Neural crest cell (in vitro differentiated cells): Measurements from ENCODE around the gene KANK4. TPM values are rescaled to one million over a fixed set of nuclear protein-coding genes. Genes with fewer than 3 reads are reported as not detected.
"Not testable (repeated sequence)": the region's sequence is repeated elsewhere in the genome, so short reads cannot be mapped to it uniquely, and the experiment has no call there.

Source experiments
- DNase-seq: peaks from one replicate; pipeline ENCODE4 v3.0.0; 2021; ENCODE audit warnings: low read depth, mixed read lengths, low spot score
- H3K27ac Mint-ChIP-seq: one replicate; pipeline ENCODE4 v1.8.0; 2021; ENCODE audit warnings: mild to moderate bottlenecking, mixed read lengths; ENCODE audit not compliant: unreplicated experiment
- H3K27me3 Mint-ChIP-seq: 2 replicates; pipeline ENCODE4 v1.8.0; 2021; ENCODE audit warnings: low read depth, mild to moderate bottlenecking, mixed read lengths
- H3K36me3 Mint-ChIP-seq: 2 replicates; pipeline ENCODE4 v1.8.0; 2021; ENCODE audit warnings: low read depth, mild to moderate bottlenecking, mixed read lengths
- H3K4me1 Mint-ChIP-seq: 2 replicates; pipeline ENCODE4 v1.8.0; 2021; ENCODE audit warnings: mixed read lengths
- H3K4me3 Mint-ChIP-seq: one replicate; pipeline ENCODE4 v1.8.0; 2021; ENCODE audit warnings: mild to moderate bottlenecking, mixed read lengths
- H3K9me3 Mint-ChIP-seq: 2 replicates; pipeline ENCODE4 v1.8.0; 2021; ENCODE audit warnings: mixed read lengths
- total RNA-seq: library from RNA; stranded (reverse); gene quantifications from 2 replicates; pipeline ENCODE4 v1.2.1, GENCODE V29; 2021
- TF ChIP-seq, protein P1 (sequence below): fragments of 200-600 bp; sonication (generic); conservative IDR thresholded peaks from 2 replicates; pipeline ENCODE4 v1.5.0; 2021; ENCODE audit warnings: antibody characterized with exemption, mild to moderate bottlenecking

The KANK4 gene
- total RNA-seq, 1 donor from 2014 or later, result 5.4 TPM

DNA sequence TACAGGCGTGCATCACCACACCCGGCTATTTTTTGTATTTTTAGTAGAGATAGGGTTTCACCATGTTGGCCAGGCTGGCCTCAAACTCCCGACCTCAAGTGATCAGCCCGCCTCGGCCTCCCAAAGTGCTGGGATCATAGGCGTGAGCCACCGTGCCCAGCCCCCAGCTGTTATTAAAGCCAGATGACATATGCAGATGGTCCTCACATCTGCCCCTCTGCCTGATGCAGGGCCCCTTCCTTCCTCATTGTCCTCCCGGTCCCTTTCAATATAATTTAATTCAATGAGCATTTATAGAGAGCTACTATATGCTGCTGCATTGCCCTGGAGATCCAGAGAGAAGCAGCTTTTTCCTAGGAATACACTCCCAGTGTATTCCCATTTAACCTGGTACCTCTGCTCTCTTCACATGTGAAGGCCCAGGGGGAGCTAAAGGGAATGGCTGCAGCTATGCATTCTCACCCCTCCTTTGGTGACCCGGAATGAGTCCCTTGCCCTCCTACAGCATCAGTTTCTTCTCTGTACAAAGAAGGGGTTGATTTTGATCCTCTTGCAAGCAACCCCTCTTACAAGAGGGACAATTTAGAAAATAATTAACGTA, 69.0 kb downstream of the KANK4 start:
- H3K4me3 Mint-ChIP-seq, result no peak overlapping the region
- peaks cover 17% of the 10 kb centered on the region for H3K4me1 Mint-ChIP-seq
- no peaks in the 10 kb centered on the region for H3K9me3 Mint-ChIP-seq
- TF ChIP-seq, protein P1, sequence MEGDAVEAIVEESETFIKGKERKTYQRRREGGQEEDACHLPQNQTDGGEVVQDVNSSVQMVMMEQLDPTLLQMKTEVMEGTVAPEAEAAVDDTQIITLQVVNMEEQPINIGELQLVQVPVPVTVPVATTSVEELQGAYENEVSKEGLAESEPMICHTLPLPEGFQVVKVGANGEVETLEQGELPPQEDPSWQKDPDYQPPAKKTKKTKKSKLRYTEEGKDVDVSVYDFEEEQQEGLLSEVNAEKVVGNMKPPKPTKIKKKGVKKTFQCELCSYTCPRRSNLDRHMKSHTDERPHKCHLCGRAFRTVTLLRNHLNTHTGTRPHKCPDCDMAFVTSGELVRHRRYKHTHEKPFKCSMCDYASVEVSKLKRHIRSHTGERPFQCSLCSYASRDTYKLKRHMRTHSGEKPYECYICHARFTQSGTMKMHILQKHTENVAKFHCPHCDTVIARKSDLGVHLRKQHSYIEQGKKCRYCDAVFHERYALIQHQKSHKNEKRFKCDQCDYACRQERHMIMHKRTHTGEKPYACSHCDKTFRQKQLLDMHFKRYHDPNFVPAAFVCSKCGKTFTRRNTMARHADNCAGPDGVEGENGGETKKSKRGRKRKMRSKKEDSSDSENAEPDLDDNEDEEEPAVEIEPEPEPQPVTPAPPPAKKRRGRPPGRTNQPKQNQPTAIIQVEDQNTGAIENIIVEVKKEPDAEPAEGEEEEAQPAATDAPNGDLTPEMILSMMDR, result no peak
- no peak for DNase-seq
- no peaks in the 10 kb centered on the region for H3K36me3 Mint-ChIP-seq
- no peak overlapping the region for H3K27ac Mint-ChIP-seq
- no peaks in the 10 kb centered on the region for H3K27me3 Mint-ChIP-seq

DNA sequence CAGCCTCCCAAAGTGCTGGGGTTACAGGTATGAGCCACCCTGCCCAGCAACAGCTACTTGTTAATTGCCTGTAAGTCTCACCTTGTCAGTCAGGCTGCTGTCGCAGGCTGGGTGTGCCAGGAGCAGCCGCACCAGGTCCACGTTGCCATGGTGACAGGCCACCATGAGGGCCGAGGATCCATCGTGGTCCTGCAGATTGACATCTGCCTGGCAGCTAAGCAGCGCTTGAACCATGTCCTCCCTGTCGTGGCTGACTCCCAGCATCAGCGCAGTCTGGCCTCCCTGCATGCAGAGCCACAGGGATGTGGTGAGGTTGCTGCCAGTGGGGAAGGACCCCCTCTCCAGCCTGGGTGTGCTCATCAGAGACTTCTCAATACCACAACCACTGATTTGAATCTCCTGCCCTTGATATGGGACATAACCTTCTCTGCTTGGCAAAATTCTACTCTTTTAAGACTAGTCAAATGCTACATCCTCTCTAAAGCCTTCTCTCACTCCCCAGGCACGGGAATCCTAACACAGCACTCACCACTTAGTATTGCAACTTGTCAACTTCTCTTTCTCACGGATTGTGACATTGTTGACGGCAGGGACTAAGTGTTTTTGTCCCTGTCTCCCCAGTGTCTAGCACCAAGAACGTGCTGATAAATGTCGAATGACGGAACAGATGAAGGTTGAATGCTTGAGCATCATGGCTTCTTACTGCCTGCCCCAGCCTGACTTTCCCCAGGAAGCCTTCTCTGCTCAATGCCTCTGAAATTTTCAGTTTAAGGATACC, 71.7 kb downstream of the KANK4 start:
- Mint-ChIP-seq H3K9me3 (peaks cover 4% of the 10 kb centered on the region), H3K27ac (no peak overlapping the region), H3K4me1 (peaks cover 21% of the 10 kb centered on the region), H3K4me3 (no peak overlapping the region), H3K27me3 (no peaks in the 10 kb centered on the region), H3K36me3 (no peaks in the 10 kb centered on the region)
- TF ChIP-seq, protein P1, result no peak
- DNase-seq, result no peak

DNA sequence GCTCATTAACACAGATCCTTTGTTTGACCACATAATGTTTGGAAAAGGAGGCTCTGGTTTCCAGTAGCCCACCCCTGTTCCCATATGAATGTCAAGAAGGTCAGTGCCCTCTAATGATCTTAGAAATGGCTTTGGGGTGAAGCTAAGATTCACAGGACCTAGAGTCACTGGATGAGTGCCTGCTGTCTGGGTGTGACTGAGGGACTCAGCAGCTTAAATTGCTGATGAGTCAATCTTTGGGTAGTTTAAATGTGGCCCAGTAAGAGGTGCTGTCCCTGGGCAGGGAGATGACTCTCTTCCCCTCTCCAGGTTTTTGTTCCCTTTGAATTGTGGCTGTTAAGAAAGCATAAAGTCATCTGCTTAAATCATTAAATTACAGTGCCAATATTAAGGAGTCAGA, 74.0 kb downstream of the KANK4 start:
- H3K4me1 Mint-ChIP-seq, result peaks cover 24% of the 10 kb centered on the region
- peak overlapping the region; percentile 3 for H3K27ac Mint-ChIP-seq
- H3K27me3 Mint-ChIP-seq, result no peaks in the 10 kb centered on the region
- H3K9me3 Mint-ChIP-seq, result peaks cover 4% of the 10 kb centered on the region
- no peak overlapping the region for H3K4me3 Mint-ChIP-seq
- no peak for DNase-seq
- TF ChIP-seq, protein P1, result no peak
- H3K36me3 Mint-ChIP-seq, result no peaks in the 10 kb centered on the region

DNA sequence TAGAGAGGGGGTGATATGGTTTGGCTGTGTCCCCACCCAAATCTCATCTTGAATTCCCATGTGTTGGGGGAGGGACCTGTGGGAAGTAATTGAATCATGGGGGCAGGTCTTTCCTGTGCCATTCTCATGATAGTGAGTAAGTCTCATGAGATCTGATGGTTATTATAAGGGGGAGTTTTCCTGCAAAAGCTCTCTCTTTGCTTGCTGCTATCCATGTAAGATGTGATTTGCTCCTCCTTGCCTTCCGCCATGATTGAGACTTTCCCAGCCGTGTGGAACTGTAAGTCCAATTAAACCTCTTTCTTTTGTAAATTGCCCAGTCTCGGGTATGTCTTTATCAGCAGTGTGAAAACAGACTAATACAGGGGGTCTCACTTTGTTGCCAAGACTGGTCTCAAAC, 74.9 kb downstream of the KANK4 start:
- peaks cover 22% of the 10 kb centered on the region for H3K4me1 Mint-ChIP-seq
- H3K27ac Mint-ChIP-seq, H3K27me3 Mint-ChIP-seq, H3K9me3 Mint-ChIP-seq, H3K4me3 Mint-ChIP-seq, DNase-seq, H3K36me3 Mint-ChIP-seq: not testable (repeated sequence)

DNA sequence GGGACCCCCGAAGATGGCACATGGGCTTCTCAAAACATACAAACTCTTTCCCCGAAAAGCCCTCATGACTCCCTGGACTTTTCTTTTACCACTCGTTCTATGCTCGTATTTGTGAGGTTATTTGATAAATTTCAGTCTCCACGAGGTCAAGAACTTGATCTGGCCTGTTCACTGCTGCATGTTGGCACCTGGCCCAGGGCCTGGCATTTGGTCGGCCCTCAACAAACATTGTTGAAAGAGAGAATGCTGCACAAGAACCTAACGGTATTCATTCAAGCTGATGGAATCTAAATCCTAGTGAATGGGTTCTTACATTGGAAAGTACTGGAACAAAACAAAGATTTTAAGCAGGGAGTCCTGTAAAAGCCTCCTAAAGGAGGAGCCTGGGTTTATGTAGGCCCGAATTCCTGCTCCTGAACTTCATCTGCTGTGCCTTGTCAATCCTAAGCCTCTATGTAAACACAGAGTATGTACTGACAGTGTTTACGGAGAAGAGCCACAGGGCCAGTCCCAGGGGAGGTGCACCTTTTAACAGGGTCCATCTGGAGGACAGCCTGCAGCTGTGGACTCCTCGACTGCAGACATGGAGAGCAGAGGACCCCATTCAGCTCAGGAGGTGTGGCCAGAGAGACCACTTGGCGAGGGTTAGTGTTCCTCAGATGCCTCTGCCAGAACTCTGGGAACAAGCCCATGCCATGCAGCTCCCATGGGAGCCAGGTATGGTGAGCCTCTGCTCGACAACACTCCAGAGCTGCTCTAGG, 77.7 kb downstream of the KANK4 start:
- no peak overlapping the region for H3K4me3 Mint-ChIP-seq
- H3K27me3 Mint-ChIP-seq, result no peaks in the 10 kb centered on the region
- DNase-seq, result no peak
- TF ChIP-seq, protein P1, result no peak
- peaks cover 2% of the 10 kb centered on the region for H3K36me3 Mint-ChIP-seq
- H3K27ac Mint-ChIP-seq, result no peak overlapping the region
- peaks cover 34% of the 10 kb centered on the region for H3K4me1 Mint-ChIP-seq
- H3K9me3 Mint-ChIP-seq, result peaks cover 4% of the 10 kb centered on the region
